ENCODE data around the gene CCDC92.

Gene CCDC92

GRCh38 chr12:123989753-123990152, 17.1 kb upstream of the CCDC92 start:
- peaks cover 0 to 13% (median 8%) of the 10 kb centered on the region in 4 experiments for H3K4me1 ChIP-seq (ENCODE audit: control extremely low read depth in 1 of 4, control insufficient read depth in 4 of 4, insufficient read depth in 4 of 4, low read length in 3 of 4)
- POLR2A ChIA-PET, result no interaction called here

GRCh38 chr12:123989168-123989567, 16.5 kb upstream of the CCDC92 start:
- 94% methylated on average over 4 of the region's 5 CpGs for whole genome bisulfite sequencing (ENCODE audit: insufficient coverage)
- Histone ChIP-seq H3K36me3 (ENCODE audit: control insufficient read depth in 4 of 4, insufficient read depth in 4 of 4, low read length in 3 of 4) (peaks cover 7 to 47% (median 27%) of the 10 kb centered on the region in 4 experiments), H3K9me3 (ENCODE audit: control extremely low read depth in 1 of 5, control insufficient read depth in 4 of 5, insufficient read depth in 2 of 5, low read depth in 1 of 5, low read length in 4 of 5) (no peaks in the 10 kb centered on the region), H3K27ac (ENCODE audit: insufficient read depth in 1 of 2, low read depth in 1 of 2, low read length in 2 of 2, poor library complexity in 1 of 2, severe bottlenecking in 2 of 2) (no peak overlapping the region), H3K4me3 (ENCODE audit: control insufficient read depth in 1 of 7, extremely low read depth in 1 of 7, insufficient read depth in 4 of 7, low read depth in 2 of 7, low read length in 6 of 7) (no peak overlapping the region), H3K27me3 (replicated peaks in 2 of 5; ENCODE audit: control insufficient read depth in 4 of 5, insufficient read depth in 5 of 5, low read length in 4 of 5) (no peaks in the 10 kb centered on the region), H3K4me1 (ENCODE audit: control extremely low read depth in 1 of 4, control insufficient read depth in 4 of 4, insufficient read depth in 4 of 4, low read length in 3 of 4) (peaks cover 0 to 13% (median 8%) of the 10 kb centered on the region in 4 experiments)
- no peak for DNase-seq
- ChIA-PET POLR2A (no interaction called here), CTCF (interaction anchor here (0.7 kb wide), 1 partner anchor 374 kb away, joined by 3 read pairs; no protein-coding TSS in a partner anchor)

More at GRCh38 chr12:123989753-123990152, 17.1 kb upstream of the CCDC92 start:
- Histone ChIP-seq H3K27ac (ENCODE audit: insufficient read depth in 1 of 2, low read depth in 1 of 2, low read length in 2 of 2, poor library complexity in 1 of 2, severe bottlenecking in 2 of 2) (peak overlapping the region in 1 of 2 experiments; percentile 27), H3K36me3 (ENCODE audit: control insufficient read depth in 4 of 4, insufficient read depth in 4 of 4, low read length in 3 of 4) (peaks cover 7 to 46% (median 27%) of the 10 kb centered on the region in 4 experiments), H3K27me3 (replicated peaks in 2 of 5; ENCODE audit: control insufficient read depth in 4 of 5, insufficient read depth in 5 of 5, low read length in 4 of 5) (no peaks in the 10 kb centered on the region), H3K4me3 (ENCODE audit: control insufficient read depth in 1 of 7, extremely low read depth in 1 of 7, insufficient read depth in 4 of 7, low read depth in 2 of 7, low read length in 6 of 7) (no peak overlapping the region), H3K9me3 (ENCODE audit: control extremely low read depth in 1 of 5, control insufficient read depth in 4 of 5, insufficient read depth in 2 of 5, low read depth in 1 of 5, low read length in 4 of 5) (no peaks in the 10 kb centered on the region)
- CTCF ChIA-PET, result interaction anchor here (1.3 to 1.7 kb wide), 4 partner anchors 26 to 88 kb away, joined by 3 to 5 read pairs (median 4); no protein-coding TSS in a partner anchor
- WGBS (ENCODE audit: insufficient coverage), result 100% methylated on average over 1 of the region's 1 CpG
- DNase-seq, result no peak

- no CpG with 5 or more reads among the region's 2 CpGs for WGBS (ENCODE audit: insufficient coverage)
- POLR2A ChIA-PET, result interaction anchor here (1.1 kb wide), 1 partner anchor 19 kb away, joined by 3 read pairs; no protein-coding TSS in a partner anchor
- no peak for DNase-seq
Observed at GRCh38 chr12:123987022-123987421, 14.4 kb upstream of the CCDC92 start.

GRCh38 chr12:123986374-123986965, 13.8 kb upstream of the CCDC92 start:
- H3K36me3 ChIP-seq (ENCODE audit: control insufficient read depth in 4 of 4, insufficient read depth in 4 of 4, low read length in 3 of 4), result peaks cover 5 to 29% (median 15%) of the 10 kb centered on the region in 4 experiments
- H3K9me3 ChIP-seq (ENCODE audit: control extremely low read depth in 1 of 5, control insufficient read depth in 4 of 5, insufficient read depth in 2 of 5, low read depth in 1 of 5, low read length in 4 of 5), result no peaks in the 10 kb centered on the region
- ChIA-PET POLR2A (no interaction called here), CTCF (interaction anchor here (0.9 to 6.1 kb wide), 9 partner anchors 10 to 801 kb away, joined by 3 to 43 read pairs (median 4); partner anchors contain the start of gene CCDC92)
- no peak overlapping the region for H3K4me3 ChIP-seq (ENCODE audit: control insufficient read depth in 1 of 7, extremely low read depth in 1 of 7, insufficient read depth in 4 of 7, low read depth in 2 of 7, low read length in 6 of 7)
- peaks cover 0 to 13% (median 8%) of the 10 kb centered on the region in 4 experiments for H3K4me1 ChIP-seq (ENCODE audit: control extremely low read depth in 1 of 4, control insufficient read depth in 4 of 4, insufficient read depth in 4 of 4, low read length in 3 of 4)
- no peak overlapping the region for H3K27ac ChIP-seq (ENCODE audit: insufficient read depth in 1 of 2, low read depth in 1 of 2, low read length in 2 of 2, poor library complexity in 1 of 2, severe bottlenecking in 2 of 2)
- no peak for DNase-seq
- H3K27me3 ChIP-seq (replicated peaks in 2 of 5; ENCODE audit: control insufficient read depth in 4 of 5, insufficient read depth in 5 of 5, low read length in 4 of 5), result no peaks in the 10 kb centered on the region
- WGBS (ENCODE audit: insufficient coverage), result 80% methylated on average over 1 of the region's 3 CpGs

More at GRCh38 chr12:123987022-123987421, 14.4 kb upstream of the CCDC92 start:
- peaks cover 0 to 13% (median 8%) of the 10 kb centered on the region in 4 experiments for H3K4me1 ChIP-seq (ENCODE audit: control extremely low read depth in 1 of 4, control insufficient read depth in 4 of 4, insufficient read depth in 4 of 4, low read length in 3 of 4)
- no peak overlapping the region for H3K4me3 ChIP-seq (ENCODE audit: control insufficient read depth in 1 of 7, extremely low read depth in 1 of 7, insufficient read depth in 4 of 7, low read depth in 2 of 7, low read length in 6 of 7)
- H3K27me3 ChIP-seq (replicated peaks in 2 of 5; ENCODE audit: control insufficient read depth in 4 of 5, insufficient read depth in 5 of 5, low read length in 4 of 5), result no peaks in the 10 kb centered on the region
- no peak overlapping the region for H3K27ac ChIP-seq (ENCODE audit: insufficient read depth in 1 of 2, low read depth in 1 of 2, low read length in 2 of 2, poor library complexity in 1 of 2, severe bottlenecking in 2 of 2)
- H3K36me3 ChIP-seq (ENCODE audit: control insufficient read depth in 4 of 4, insufficient read depth in 4 of 4, low read length in 3 of 4), result peaks cover 7 to 31% (median 18%) of the 10 kb centered on the region in 4 experiments
- H3K9me3 ChIP-seq (ENCODE audit: control extremely low read depth in 1 of 5, control insufficient read depth in 4 of 5, insufficient read depth in 2 of 5, low read depth in 1 of 5, low read length in 4 of 5), result no peaks in the 10 kb centered on the region
- CTCF ChIA-PET, result interaction anchor here (0.8 to 6.1 kb wide), 5 partner anchors 10 to 45 kb away, joined by 3 to 43 read pairs (median 7); no protein-coding TSS in a partner anchor

- Histone ChIP-seq H3K4me1 (ENCODE audit: control extremely low read depth in 1 of 4, control insufficient read depth in 4 of 4, insufficient read depth in 4 of 4, low read length in 3 of 4) (peaks cover 0 to 3% (median under 1%) of the 10 kb centered on the region in 4 experiments), H3K9me3 (ENCODE audit: control extremely low read depth in 1 of 5, control insufficient read depth in 4 of 5, insufficient read depth in 2 of 5, low read depth in 1 of 5, low read length in 4 of 5) (no peaks in the 10 kb centered on the region), H3K27me3 (replicated peaks in 2 of 5; ENCODE audit: control insufficient read depth in 4 of 5, insufficient read depth in 5 of 5, low read length in 4 of 5) (no peaks in the 10 kb centered on the region), H3K27ac (ENCODE audit: insufficient read depth in 1 of 2, low read depth in 1 of 2, low read length in 2 of 2, poor library complexity in 1 of 2, severe bottlenecking in 2 of 2) (no peak overlapping the region), H3K4me3 (ENCODE audit: control insufficient read depth in 1 of 7, extremely low read depth in 1 of 7, insufficient read depth in 4 of 7, low read depth in 2 of 7, low read length in 6 of 7) (no peak overlapping the region), H3K36me3 (ENCODE audit: control insufficient read depth in 4 of 4, insufficient read depth in 4 of 4, low read length in 3 of 4) (peaks cover 5 to 20% (median 14%) of the 10 kb centered on the region in 4 experiments)
- no peak for DNase-seq
- 100% methylated on average over 3 of the region's 4 CpGs for WGBS (ENCODE audit: insufficient coverage)
- CTCF ChIA-PET, result interaction anchor here (0.6 to 6.1 kb wide), 9 partner anchors 12 to 353 kb away, joined by 3 to 43 read pairs (median 4); partner anchors contain the start of gene CCDC92
- POLR2A ChIA-PET, result no interaction called here
Observed at GRCh38 chr12:123984903-123985302, 12.3 kb upstream of the CCDC92 start.

GRCh38 chr12:123983822-123984485, 11.3 kb upstream of the CCDC92 start:
- Histone ChIP-seq H3K4me3 (ENCODE audit: control insufficient read depth in 1 of 7, extremely low read depth in 1 of 7, insufficient read depth in 4 of 7, low read depth in 2 of 7, low read length in 6 of 7) (no peak overlapping the region), H3K36me3 (ENCODE audit: control insufficient read depth in 4 of 4, insufficient read depth in 4 of 4, low read length in 3 of 4) (peaks cover 5 to 14% (median 10%) of the 10 kb centered on the region in 4 experiments), H3K4me1 (ENCODE audit: control extremely low read depth in 1 of 4, control insufficient read depth in 4 of 4, insufficient read depth in 4 of 4, low read length in 3 of 4) (no peaks in the 10 kb centered on the region), H3K27me3 (replicated peaks in 2 of 5; ENCODE audit: control insufficient read depth in 4 of 5, insufficient read depth in 5 of 5, low read length in 4 of 5) (no peaks in the 10 kb centered on the region), H3K27ac (ENCODE audit: insufficient read depth in 1 of 2, low read depth in 1 of 2, low read length in 2 of 2, poor library complexity in 1 of 2, severe bottlenecking in 2 of 2) (no peak overlapping the region), H3K9me3 (ENCODE audit: control extremely low read depth in 1 of 5, control insufficient read depth in 4 of 5, insufficient read depth in 2 of 5, low read depth in 1 of 5, low read length in 4 of 5) (no peaks in the 10 kb centered on the region)
- ChIA-PET CTCF (interaction anchor here (0.6 to 6.1 kb wide), 14 partner anchors 13 to 352 kb away, joined by 3 to 43 read pairs (median 3); no protein-coding TSS in a partner anchor), POLR2A (no interaction called here)
- DNase-seq, result peak; percentile 68 to 87 (median 84)
- WGBS (ENCODE audit: insufficient coverage), result 74% methylated on average over 7 of the region's 7 CpGs
